SK-N-MC (cell line): ENCODE results near the gene SPPL2A.

Experiments
- DNase-seq: peaks from one replicate; pipeline ENCODE4 v3.0.0-alpha.2; 2011; ENCODE audit warnings: low read depth, low spot score
- H3K27ac ChIP-seq: fragments of 200-600 bp; sonication (generic); 2 replicates; pipeline ENCODE4 v1.5.1; 2016; ENCODE audit warnings: mixed run types
- H3K36me3 ChIP-seq: fragments of 200-600 bp; sonication (generic); 2 replicates; pipeline ENCODE4 v1.6.1; 2017; ENCODE audit warnings: antibody characterized with exemption, low read length, mixed read lengths; ENCODE audit not compliant: insufficient read depth
- H3K4me3 ChIP-seq: fragments of 200-600 bp; sonication (generic); 2 replicates; pipeline ENCODE4 v1.5.1; 2016
- H3K9ac ChIP-seq: fragments of 200-600 bp; sonication (generic); 2 replicates; pipeline ENCODE4 v1.8.0; 2017; ENCODE audit warnings: mixed run types, mixed read lengths; ENCODE audit not compliant: insufficient read length
- H3K9me3 ChIP-seq: fragments of 200-600 bp; sonication (generic); 2 replicates; pipeline ENCODE4 v1.6.1; 2017; ENCODE audit warnings: low read depth, mild to moderate bottlenecking, antibody characterized with exemption, low read length, moderate library complexity, mixed read lengths
- EZH2 ChIP-seq: fragments of 200-600 bp; sonication (generic); IDR thresholded peaks from one replicate; pipeline ENCODE4 v1.6.1; 2017; ENCODE audit warnings: antibody characterized with exemption
- FOXP2 ChIP-seq: optimal IDR thresholded peaks from 2 replicates; pipeline ENCODE3; 2011; ENCODE audit warnings: mild to moderate bottlenecking, moderate library complexity; ENCODE audit not compliant: insufficient read depth; ENCODE audit errors: extremely low read length, control extremely low read depth
- POLR2AphosphoS5 ChIP-seq: IDR thresholded peaks from 2 replicates; pipeline ENCODE4 v1.6.1; 2012; ENCODE audit warnings: mild to moderate bottlenecking, low read depth, low read length, borderline replicate concordance

The SPPL2A gene

DNA sequence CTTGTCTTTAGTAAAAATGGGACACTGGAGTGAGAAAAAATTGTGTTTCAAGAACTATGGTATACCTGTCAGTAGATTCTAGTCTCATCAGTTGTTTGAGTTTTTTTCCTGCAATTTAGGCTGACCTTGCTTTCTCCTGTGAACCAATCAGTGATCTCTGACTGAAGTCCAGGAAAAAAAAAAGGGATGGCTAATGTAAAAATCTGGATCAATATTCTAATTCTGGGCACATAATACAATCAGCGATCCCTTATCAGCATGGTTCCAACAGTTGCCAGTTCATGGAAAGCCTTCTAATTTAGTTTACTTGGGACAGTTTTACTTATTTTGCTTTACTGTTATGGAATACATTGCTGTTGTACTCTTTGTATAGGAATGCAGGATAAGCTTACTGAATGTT, 95.9 kb downstream of the SPPL2A start:
- H3K9me3 ChIP-seq: no peaks in the 10 kb centered on the region
- no peak overlapping the region for H3K9ac ChIP-seq
- DNase-seq: no peak
- TF ChIP-seq FOXP2: no peak
- no peak for TF ChIP-seq EZH2
- no peak for TF ChIP-seq POLR2AphosphoS5
- no peak overlapping the region for H3K4me3 ChIP-seq
- H3K36me3 ChIP-seq: peaks cover 23% of the 10 kb centered on the region
- no peak overlapping the region for H3K27ac ChIP-seq

DNA sequence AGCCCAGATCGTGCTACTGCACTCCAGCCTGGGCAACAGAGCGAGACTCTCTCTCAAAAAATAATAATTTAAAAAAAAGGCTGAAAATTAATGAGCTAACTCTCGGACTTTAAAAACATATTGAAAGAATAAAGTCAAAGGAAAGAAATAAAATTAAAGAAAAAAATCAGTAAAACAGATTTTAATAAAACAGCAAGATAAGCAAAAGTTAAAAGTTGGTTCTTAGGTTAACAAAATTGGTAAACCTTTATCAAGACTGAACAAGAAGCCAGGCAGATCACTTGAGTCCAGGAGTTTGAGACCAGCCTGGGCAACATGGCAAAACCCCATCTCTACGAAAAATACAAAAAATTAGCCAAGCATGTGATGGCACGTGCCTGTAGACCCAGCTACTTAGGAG, 99.6 kb downstream of the SPPL2A start:
- TF ChIP-seq FOXP2: no peak
- TF ChIP-seq EZH2: no peak
- TF ChIP-seq POLR2AphosphoS5: no peak
- DNase-seq: no peak
- Histone ChIP-seq H3K9ac (no peak overlapping the region), H3K36me3 (peaks cover 40% of the 10 kb centered on the region), H3K27ac (no peak overlapping the region), H3K4me3 (no peak overlapping the region), H3K9me3 (no peaks in the 10 kb centered on the region)

DNA sequence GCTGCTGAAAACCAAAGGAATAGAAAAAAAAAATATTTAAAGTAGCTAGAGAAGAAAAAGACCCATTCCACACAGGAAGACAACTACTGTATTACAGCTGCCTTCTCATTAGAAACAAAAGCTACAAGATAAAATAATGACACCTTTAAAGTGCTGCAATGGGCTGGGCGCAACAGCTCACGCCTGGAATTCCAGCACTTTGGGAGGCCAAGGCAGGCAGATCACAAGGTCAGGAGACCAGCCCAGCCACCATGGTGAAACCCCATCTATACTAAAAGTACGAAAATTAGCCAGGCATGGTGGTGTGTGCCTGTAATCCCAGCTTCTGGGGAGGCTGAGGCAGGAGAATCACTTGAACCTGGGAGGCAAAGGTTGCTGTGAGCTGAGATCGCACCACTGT, 110.0 kb downstream of the SPPL2A start:
- Histone ChIP-seq H3K27ac (no peak overlapping the region), H3K36me3 (peaks cover 69% of the 10 kb centered on the region), H3K9me3 (no peaks in the 10 kb centered on the region), H3K9ac (no peak overlapping the region), H3K4me3 (no peak overlapping the region)
- TF ChIP-seq EZH2 (no peak), POLR2AphosphoS5 (no peak), FOXP2 (no peak)
- no peak for DNase-seq

DNA sequence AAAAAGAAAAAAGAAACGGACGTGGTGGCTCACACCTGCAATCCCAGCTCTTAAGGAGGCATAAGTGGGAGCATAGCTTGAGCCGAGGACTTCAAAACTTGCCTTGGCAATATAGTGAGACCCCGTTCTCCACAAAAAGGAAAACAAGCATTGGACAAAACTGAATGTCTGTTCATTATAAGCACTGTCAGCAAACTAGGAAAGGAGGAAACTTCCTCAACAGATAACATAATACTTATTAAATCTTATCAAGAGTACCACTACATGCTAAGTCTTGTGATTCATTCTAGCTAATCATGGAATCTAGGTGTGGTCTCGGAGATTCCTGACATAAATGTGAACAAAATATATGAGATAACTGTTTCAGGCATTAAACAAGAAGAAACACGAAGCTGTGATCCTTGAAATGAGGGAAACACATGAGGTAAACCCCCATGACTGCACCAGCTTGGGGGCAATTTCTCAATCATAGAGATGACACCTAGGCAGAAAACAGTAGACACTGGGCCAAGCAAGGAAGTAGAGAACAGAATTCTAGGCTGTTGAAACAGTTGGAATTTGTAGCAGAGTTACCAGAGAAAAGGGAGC, 112.3 kb downstream of the SPPL2A start:
- no peak for DNase-seq
- TF ChIP-seq POLR2AphosphoS5: no peak
- no peak for TF ChIP-seq FOXP2
- no peak for TF ChIP-seq EZH2
- H3K36me3 ChIP-seq: peaks cover 70% of the 10 kb centered on the region

DNA sequence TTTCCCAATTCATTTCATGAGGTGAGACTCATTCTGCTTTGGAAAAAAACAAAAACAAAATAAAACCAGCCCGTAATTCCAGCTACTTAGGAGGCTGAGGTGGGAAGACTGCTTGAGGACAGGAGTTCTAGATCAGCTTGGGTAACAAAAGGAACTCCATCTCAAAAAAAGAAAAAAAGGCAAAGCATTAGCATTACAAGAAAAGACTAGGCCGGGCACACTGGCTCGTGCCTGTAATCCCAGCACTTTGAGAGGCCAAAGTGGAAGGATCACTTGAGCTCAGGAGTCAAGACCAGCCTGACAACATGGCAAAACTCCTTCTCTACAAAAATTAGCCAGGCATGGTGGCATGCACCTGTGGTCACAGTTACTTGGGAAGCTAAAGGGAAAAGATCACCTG, 112.8 kb downstream of the SPPL2A start:
- DNase-seq: no peak
- TF ChIP-seq EZH2: no peak
- no peak for TF ChIP-seq FOXP2
- no peak for TF ChIP-seq POLR2AphosphoS5
- Histone ChIP-seq H3K9ac (no peak overlapping the region), H3K9me3 (no peaks in the 10 kb centered on the region), H3K36me3 (peaks cover 67% of the 10 kb centered on the region), H3K4me3 (no peak overlapping the region), H3K27ac (no peak overlapping the region)

More for the DNA sequence above, 112.3 kb downstream of the SPPL2A start:
- Histone ChIP-seq H3K9ac (no peak overlapping the region), H3K9me3 (no peaks in the 10 kb centered on the region), H3K27ac (no peak overlapping the region), H3K4me3 (no peak overlapping the region)
